Hippocampal formation (tissue), 2 donors: ENCODE measurements around the gene KRT76.

Experiments
- DNase-seq, 2 donors: peaks; one replicate each; lab custom pipeline; 2025; lab: John Stamatoyannopoulos, UW

KRT76 gene

GRCh38 chr12:52813203-52813819, 36.2 kb upstream of the KRT76 start:
- DNase-seq: no peak

DNA sequence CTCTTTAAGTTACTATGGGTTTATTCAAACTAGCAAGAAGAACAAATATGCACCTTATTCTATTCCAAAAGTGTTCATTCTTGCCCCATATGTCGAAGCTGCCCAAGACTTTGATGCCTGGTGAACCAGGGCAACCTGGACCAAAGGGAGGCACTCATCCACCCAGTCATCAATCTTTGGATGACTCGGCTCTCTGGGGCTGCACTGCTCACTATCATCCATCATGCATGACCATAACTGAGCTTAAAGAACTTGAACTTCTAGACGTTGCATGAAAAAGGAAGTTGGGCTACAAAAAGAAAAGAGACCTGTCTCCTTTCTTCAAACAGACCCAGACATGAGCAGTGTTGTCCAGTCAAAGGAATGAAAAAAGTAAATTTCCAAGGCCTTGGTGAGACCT, 35.6 kb upstream of the KRT76 start:
- DNase-seq: no peak

GRCh38 chr12:52812073-52812400, 34.9 kb upstream of the KRT76 start:
- no peak for DNase-seq

DNA sequence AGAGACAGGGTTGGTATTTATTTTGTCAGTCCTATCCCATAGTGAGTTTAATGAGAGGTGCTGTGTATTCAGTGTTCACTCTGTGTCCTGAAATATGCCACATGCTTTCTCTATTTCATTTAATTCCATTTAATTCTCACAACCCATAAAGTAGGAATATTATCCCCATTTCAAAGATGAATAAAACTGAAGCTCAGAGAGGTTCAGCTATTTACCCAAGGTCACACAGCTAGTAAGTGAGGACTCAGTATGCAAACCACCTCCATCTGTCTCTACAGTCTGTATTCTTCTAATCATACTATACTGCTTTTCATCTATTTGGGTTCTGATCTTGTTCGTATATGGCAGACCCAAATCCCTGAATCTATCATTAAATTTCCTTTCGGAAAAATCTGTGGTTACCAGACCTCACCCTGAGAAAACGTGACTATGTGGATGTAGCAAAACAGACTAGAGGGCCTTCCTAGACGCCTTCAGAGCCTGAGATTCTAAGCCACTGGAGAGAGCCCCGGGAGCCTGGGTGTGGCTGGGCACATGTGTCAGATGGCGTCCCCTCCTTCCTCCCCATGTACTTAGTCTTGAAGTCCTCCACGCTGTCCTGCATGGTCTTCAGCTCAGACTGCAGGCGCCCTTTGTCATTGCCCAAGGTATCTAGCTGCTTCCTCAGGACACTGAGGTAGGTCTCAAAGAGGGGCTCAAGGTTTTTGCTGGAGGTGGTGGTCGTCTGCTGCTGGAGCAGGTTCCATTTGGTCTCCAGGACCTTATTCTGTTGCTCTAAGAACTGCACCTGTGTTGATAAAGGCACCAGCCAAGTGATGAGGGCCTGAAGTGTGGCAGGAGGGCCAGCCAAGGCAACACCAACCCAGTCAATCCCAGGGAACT, 34.3 kb upstream of the KRT76 start:
- DNase-seq: no peak

- no peak for DNase-seq
Observed at GRCh38 chr12:52810554-52810953, 33.4 kb upstream of the KRT76 start.

GRCh38 chr12:52809166-52809565, 32.0 kb upstream of the KRT76 start:
- DNase-seq: no peak

GRCh38 chr12:52808573-52809160, 31.5 kb upstream of the KRT76 start:
- DNase-seq: no peak

DNA sequence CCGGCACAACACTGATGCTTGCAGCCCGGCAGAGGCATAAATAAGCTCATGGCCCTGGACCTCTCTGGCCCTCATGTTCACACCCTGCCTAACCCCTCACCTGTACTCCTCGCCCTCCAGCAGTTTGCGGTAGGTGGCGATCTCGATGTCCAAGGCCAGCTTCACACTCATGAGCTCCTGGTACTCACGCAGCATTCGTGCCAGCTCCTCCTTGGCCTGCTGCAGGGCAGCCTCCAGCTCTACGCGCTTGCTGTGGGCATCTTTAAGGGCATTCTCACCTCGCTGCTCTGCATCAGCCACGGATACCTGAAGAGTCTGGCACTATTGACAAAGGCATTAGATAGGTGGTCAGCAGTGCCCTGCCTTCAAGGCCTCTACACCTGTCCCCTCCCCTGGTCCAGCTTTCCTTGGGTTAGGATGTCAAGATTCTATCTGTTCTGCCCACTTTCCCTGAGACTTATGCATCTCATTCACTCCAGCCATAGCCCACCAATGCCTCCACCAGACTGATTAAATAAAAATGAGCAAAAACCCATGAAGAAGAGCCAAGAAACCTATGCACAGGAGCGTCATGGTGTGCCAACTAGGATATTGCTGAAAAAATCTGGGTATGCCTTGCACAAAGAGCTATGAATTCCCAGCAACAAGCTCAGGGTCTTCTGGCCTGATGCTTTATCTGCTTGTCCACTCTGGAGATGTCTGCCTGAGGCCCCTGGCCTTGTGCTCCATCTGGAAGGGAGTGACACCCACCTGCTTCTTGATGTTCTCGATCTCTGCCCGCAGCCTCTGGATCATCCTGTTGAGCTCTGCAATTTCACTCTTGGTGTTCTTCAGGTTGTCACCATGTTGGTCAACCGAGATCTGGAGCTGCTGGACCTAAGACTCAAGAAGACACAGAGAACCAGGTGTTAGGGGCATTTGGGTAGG, 30.7 kb upstream of the KRT76 start:
- no peak for DNase-seq

DNA sequence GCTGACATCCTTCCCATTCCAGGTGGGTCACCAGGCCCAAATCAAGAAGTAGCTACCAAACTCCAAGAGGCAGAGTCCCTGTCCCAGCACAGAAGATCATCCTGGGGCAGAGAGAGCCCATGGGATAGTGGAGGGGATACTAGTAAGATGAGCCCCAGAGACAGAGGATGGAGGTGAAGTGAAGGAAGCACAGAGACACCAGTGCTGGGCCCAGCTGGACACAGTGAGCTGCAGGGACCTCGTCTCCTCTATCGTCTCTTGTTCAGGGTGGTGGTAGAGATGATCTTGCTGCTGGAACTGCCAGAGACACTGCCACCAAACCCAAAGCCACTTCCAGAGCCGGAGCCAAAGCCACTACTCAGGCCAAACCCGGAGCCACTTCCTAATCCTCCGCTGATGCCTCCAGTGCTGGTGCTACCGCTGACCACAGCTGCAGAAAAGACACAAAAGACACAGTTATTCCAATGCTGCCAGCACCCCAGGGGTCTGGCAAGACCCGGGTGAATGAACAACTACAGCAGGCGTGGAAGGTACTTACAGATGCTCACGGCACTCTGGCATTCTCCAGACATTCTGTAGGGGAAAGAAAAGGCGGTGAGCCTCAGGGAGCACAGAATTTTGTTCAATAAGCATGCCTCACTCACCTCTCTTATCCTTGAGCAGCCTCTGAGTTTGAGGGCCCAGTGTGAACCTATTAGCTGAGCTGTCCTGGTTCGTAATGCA, 29.8 kb upstream of the KRT76 start:
- DNase-seq: no peak

GRCh38 chr12:52806169-52806811, 29.1 kb upstream of the KRT76 start:
- no peak for DNase-seq

GRCh38 chr12:52805739-52806138, 28.6 kb upstream of the KRT76 start:
- DNase-seq: no peak

GRCh38 chr12:52805000-52805399, 27.9 kb upstream of the KRT76 start:
- no peak for DNase-seq

GRCh38 chr12:52802442-52802841, 25.3 kb upstream of the KRT76 start:
- no peak for DNase-seq

DNA sequence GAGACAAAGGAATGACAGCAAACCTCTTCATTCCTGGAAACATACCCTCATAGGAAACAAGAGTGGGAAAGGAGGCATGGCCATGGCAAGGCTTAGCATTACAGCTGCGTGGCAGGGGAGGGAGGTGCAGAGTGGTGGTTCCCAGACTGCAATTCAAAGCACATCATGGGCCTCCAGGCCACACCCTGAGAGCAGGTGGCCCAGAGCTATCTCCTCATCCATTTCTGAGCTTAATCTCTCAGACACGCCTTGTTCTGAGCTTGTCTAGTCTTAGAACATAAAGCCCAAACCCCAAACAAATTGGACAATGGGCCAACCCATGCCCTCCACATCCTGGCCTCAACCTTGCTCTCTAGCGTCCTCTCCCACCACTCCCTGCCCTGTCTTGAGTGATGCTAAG, 24.6 kb upstream of the KRT76 start:
- DNase-seq: no peak

- no peak for DNase-seq
Observed at GRCh38 chr12:52800259-52800917, 23.2 kb upstream of the KRT76 start.

DNA sequence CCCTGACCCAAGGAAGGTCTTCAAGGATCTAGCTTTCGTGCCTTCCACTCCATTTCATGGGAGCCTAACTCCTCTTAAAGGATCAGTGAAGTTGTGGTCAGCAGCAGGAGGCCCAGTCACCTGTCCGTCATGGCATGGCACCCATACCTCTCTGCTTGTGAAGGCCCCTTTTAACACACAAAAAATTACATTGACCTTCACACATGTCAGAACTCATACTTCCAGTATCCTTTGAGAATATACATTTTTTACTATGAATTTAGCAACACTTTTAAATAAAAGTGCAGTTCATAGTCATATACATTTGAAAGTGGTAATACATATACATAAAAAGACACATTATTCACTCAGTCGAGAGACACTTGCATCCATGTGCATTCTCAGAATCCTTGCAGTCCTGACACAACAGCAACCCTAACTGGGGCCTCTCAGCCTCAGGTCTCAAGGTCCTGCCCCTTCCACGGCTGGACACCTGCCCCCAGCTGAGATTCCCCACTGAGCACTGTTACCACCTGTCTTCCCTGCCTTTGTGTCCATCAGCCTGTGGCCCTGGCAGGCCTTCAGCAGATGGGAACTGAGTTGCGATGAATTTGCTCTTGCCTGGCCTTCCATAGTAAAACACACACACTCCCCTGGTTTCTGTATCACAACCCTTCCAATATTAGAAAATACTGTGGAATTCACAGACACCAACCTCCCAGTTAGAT, 22.5 kb upstream of the KRT76 start:
- no peak for DNase-seq

DNA sequence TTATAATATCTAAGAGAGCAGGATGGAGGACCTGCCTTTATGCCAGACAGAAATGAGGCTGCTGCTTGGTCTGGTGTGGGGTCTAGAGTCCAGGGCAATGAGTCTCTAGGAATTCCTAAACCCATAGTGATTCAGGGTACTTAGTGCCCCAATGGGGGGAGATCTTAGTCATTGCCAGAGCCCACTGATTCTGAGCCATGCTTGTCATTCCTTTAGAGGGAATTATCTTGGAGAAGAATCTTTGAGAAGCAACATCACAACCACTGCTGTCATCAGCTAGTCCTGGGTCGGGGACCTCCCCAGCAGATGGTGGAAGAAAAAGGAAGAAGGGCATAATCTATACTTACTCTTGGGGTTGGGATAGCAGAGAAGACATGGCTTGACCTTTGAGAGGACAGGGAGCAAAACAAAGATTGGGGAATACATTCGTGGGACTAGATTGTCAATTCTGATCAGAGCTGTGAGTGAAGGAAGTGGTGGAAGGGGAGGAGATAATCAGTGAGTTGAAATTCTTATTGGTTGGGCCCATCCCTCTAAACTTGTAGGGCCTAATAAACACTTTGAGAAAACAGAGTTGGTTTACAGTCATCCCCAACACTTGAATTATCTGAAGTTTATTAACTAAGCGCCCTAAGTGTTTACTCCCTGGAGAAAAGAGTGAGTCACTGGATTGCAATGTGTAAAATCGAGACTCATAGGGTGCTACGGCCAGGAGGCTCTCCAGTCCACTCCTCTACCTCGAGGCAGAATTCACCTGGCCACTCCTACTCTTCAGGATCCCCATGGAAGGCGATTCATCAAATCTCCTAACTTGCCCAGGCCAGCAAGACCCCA, 21.7 kb upstream of the KRT76 start:
- DNase-seq: no peak

- no peak for DNase-seq
Observed at GRCh38 chr12:52798003-52798670, 21.0 kb upstream of the KRT76 start.
